PC-3 (cell line): ENCODE results near the gene LAMA3. TPM values are rescaled to one million over a fixed set of nuclear protein-coding genes. Genes with fewer than 3 reads are reported as not detected.

ENCODE experiments used
- ATAC-seq: fragments of 200-7000 bp; cut with Tn5 transposase; 2 replicates; pipeline ENCODE4 v1.9.1; 2020; ENCODE audit warnings: mild to moderate bottlenecking, moderate library complexity
- BruUV-seq: library from RNA; stranded (reverse); fragments of 400-500 nt; replicated peaks from 2 replicates; lab custom pipeline; 2021; lab: Mats Ljungman, UMichigan
- CTCF ChIA-PET: fragments of 300-600 bp; sonication (Branson Sonifier 250); formaldehyde crosslinking; loops from one replicate; lab custom pipeline; 2022; ENCODE audit warnings: antibody characterized with exemption; lab: Charles Lee
- POLR2A ChIA-PET: fragments of 300-600 bp; sonication (Branson Sonifier 250); formaldehyde crosslinking; loops from one replicate; lab custom pipeline; 2022; ENCODE audit warnings: antibody characterized with exemption; ENCODE audit not compliant: unreplicated experiment; lab: Charles Lee
- DNase-seq: peaks from one replicate; pipeline ENCODE4 v3.0.0-alpha.2; 2015
- H2AFZ ChIP-seq: fragments of 300-600 bp; sonication (generic); 2 replicates; pipeline ENCODE4 v1.6.0; 2016; ENCODE audit warnings: antibody characterized with exemption, low read length
- H3F3A ChIP-seq: fragments of 300-600 bp; sonication (generic); one replicate; pipeline ENCODE4 v1.6.0; 2017; ENCODE audit warnings: antibody characterized with exemption, low read length, control low read depth, mild to moderate bottlenecking; ENCODE audit not compliant: unreplicated experiment
- H3K27ac ChIP-seq: fragments of 300-600 bp; sonication (generic); 2 replicates; pipeline ENCODE4 v1.5.1; 2016; ENCODE audit warnings: mild to moderate bottlenecking, low read length
- H3K27me3 ChIP-seq: fragments of 300-600 bp; sonication (generic); 2 replicates; pipeline ENCODE4 v1.6.1; 2016; ENCODE audit warnings: low read length, mixed read lengths
- H3K36me3 ChIP-seq: fragments of 300-600 bp; sonication (generic); 2 replicates; pipeline ENCODE4 v1.6.1; 2016; ENCODE audit warnings: low read depth, mixed run types, low read length, mixed read lengths
- H3K4me1 ChIP-seq: fragments of 300-600 bp; sonication (generic); 2 replicates; pipeline ENCODE4 v1.5.1; 2016; ENCODE audit warnings: low read length; ENCODE audit not compliant: insufficient read depth
- H3K4me2 ChIP-seq: fragments of 300-600 bp; sonication (generic); 2 replicates; pipeline ENCODE4 v1.6.0; 2016; ENCODE audit warnings: low read length
- H3K4me3 ChIP-seq: fragments of 300-600 bp; sonication (generic); 2 replicates; pipeline ENCODE4 v1.5.1; 2016; ENCODE audit warnings: mild to moderate bottlenecking, low read length, mixed read lengths
- H3K79me2 ChIP-seq: fragments of 300-600 bp; sonication (generic); 2 replicates; pipeline ENCODE4 v1.6.1; 2017; ENCODE audit warnings: low read length, mixed read lengths
- H3K9ac ChIP-seq: fragments of 300-600 bp; sonication (generic); 2 replicates; pipeline ENCODE4 v1.6.0; 2016; ENCODE audit warnings: mild to moderate bottlenecking, low read length
- H3K9me2 ChIP-seq: fragments of 300-600 bp; sonication (generic); replicated peaks from 2 replicates; pipeline ENCODE4 v1.6.1; 2016; ENCODE audit warnings: mixed run types, low read length, mixed read lengths
- H3K9me3 ChIP-seq: fragments of 300-600 bp; sonication (generic); 2 replicates; pipeline ENCODE4 v1.6.1; 2016; ENCODE audit warnings: low read length, mixed read lengths
- H4K20me1 ChIP-seq: fragments of 300-600 bp; sonication (generic); 2 replicates; pipeline ENCODE4 v1.6.1; 2016; ENCODE audit warnings: low read length, mixed read lengths
- CTCF ChIP-seq: fragments of 300-600 bp; sonication (generic); conservative IDR thresholded peaks from 2 replicates; pipeline ENCODE4 v1.5.1; 2017; ENCODE audit warnings: antibody characterized with exemption, low read depth, mild to moderate bottlenecking, low read length
- EZH2 ChIP-seq: fragments of 300-600 bp; sonication (generic); IDR thresholded peaks from one replicate; pipeline ENCODE4 v1.6.1; 2017; ENCODE audit warnings: antibody characterized with exemption, mild to moderate bottlenecking, low read length; ENCODE audit not compliant: unreplicated experiment
- EZH2phosphoT487 ChIP-seq: fragments of 300-600 bp; sonication (generic); IDR thresholded peaks from 2 replicates; pipeline ENCODE4 v1.6.1; 2018; ENCODE audit warnings: mild to moderate bottlenecking, antibody characterized with exemption, low read length, borderline replicate concordance
- intact Hi-C: fragments of 100-400 bp; cut with micrococcal nuclease; formaldehyde crosslinking; loops from 2 replicates; pipeline ENCODE4 v1.9.0; 2023
- total RNA-seq: library from RNA; depleted of rRNA; stranded (reverse); fragments of >200 nt; gene quantifications from 2 replicates; pipeline ENCODE4 v1.2.3, GENCODE V29; 2014

Gene LAMA3
- total RNA-seq, 1 experiment from 2014 or later, result 224 TPM

GRCh38 chr18:23835091-23835490 is 145.8 kb downstream of the LAMA3 start:
- no peak overlapping the region for H3K4me2 ChIP-seq
- ChIA-PET POLR2A (no interaction called here), CTCF (no interaction called here)
- H3K9me3 ChIP-seq, result no peaks in the 10 kb centered on the region
- BruUV-seq, result no TSS peak
- intact Hi-C loops, result no loop called here
- H3K9me2 ChIP-seq, result no peaks in the 10 kb centered on the region
- no peak overlapping the region for H3K4me3 ChIP-seq
- no peak overlapping the region for H2AFZ ChIP-seq
- ATAC-seq (no peak), DNase-seq (no peak)
- no peaks in the 10 kb centered on the region for H3K27me3 ChIP-seq
- TF ChIP-seq EZH2phosphoT487, result no peak
- TF ChIP-seq CTCF, result no peak
- TF ChIP-seq EZH2, result no peak
- H4K20me1 ChIP-seq, result no peaks in the 10 kb centered on the region
- peaks cover 57% of the 10 kb centered on the region for H3K36me3 ChIP-seq
- H3K9ac ChIP-seq, result no peak overlapping the region
- H3K4me1 ChIP-seq, result peaks cover 15% of the 10 kb centered on the region; the same call in 1 of the 2 replicates
- no peaks in the 10 kb centered on the region for H3F3A ChIP-seq
- no peaks in the 10 kb centered on the region for H3K79me2 ChIP-seq
- H3K27ac ChIP-seq, result no peak overlapping the region

GRCh38 chr18:23835506-23835905 is 146.3 kb downstream of the LAMA3 start:
- ATAC-seq (no peak), DNase-seq (no peak)
- H2AFZ ChIP-seq, result no peak overlapping the region
- TF ChIP-seq CTCF (no peak), EZH2 (no peak), EZH2phosphoT487 (no peak)
- H3K4me3 ChIP-seq, result no peak overlapping the region
- ChIA-PET POLR2A (no interaction called here), CTCF (no interaction called here)
- intact Hi-C loops, result no loop called here
- no peaks in the 10 kb centered on the region for H4K20me1 ChIP-seq
- no peaks in the 10 kb centered on the region for H3K9me3 ChIP-seq
- H3K79me2 ChIP-seq, result no peaks in the 10 kb centered on the region
- no peak overlapping the region for H3K4me2 ChIP-seq
- H3K27ac ChIP-seq, result no peak overlapping the region
- peaks cover 15% of the 10 kb centered on the region; the same call in 1 of the 2 replicates for H3K4me1 ChIP-seq
- no peaks in the 10 kb centered on the region for H3K27me3 ChIP-seq
- H3K36me3 ChIP-seq, result peaks cover 56% of the 10 kb centered on the region
- H3K9ac ChIP-seq, result no peak overlapping the region
- no TSS peak for BruUV-seq
- H3K9me2 ChIP-seq, result no peaks in the 10 kb centered on the region
- H3F3A ChIP-seq, result no peaks in the 10 kb centered on the region

- Histone ChIP-seq H3K79me2 (no peaks in the 10 kb centered on the region), H3K9me2 (no peaks in the 10 kb centered on the region), H3K9ac (no peak overlapping the region), H3K36me3 (peaks cover 54% of the 10 kb centered on the region), H3K27ac (peak overlapping the region; percentile 45; the same call in 1 of the 2 replicates), H3K9me3 (no peaks in the 10 kb centered on the region), H3K4me3 (no peak overlapping the region), H3K4me2 (no peak overlapping the region), H3K27me3 (no peaks in the 10 kb centered on the region), H4K20me1 (no peaks in the 10 kb centered on the region), H3K4me1 (peaks cover 15% of the 10 kb centered on the region; the same call in 1 of the 2 replicates), H2AFZ (no peak overlapping the region), H3F3A (no peaks in the 10 kb centered on the region)
- DNase-seq (no peak), ATAC-seq (peak; percentile 45; the same call in 1 of the 2 replicates)
- intact Hi-C loops, result no loop called here
- BruUV-seq, result no TSS peak
- ChIA-PET POLR2A (interaction anchor here (0.6 kb wide), 1 partner anchor 142 kb away, joined by 3 read pairs; no protein-coding TSS in a partner anchor), CTCF (no interaction called here)
- TF ChIP-seq EZH2 (no peak), EZH2phosphoT487 (no peak), CTCF (no peak)
Observed at GRCh38 chr18:23837591-23837990, 148.3 kb downstream of the LAMA3 start.
